Duodenal mucosa (tissue), 2 donors: Measurements from ENCODE around the gene AIRE.

Source experiments
- H3K27ac ChIP-seq: one replicate; pipeline ENCODE4 v1.7.0; 2013; ENCODE audit warnings: low read depth, low read length
- H3K27me3 ChIP-seq, 2 donors: one replicate each; pipeline ENCODE4 v1.7.0; 2013; ENCODE audit warnings: low read length in 2 of 2, control low read depth in 1 of 2; ENCODE audit not compliant: insufficient read depth in 2 of 2, control insufficient read depth in 1 of 2
- H3K36me3 ChIP-seq, 2 donors: one replicate each; pipeline ENCODE4 v1.7.0; 2013; ENCODE audit warnings: low read length in 2 of 2, control low read depth in 1 of 2; ENCODE audit not compliant: insufficient read depth in 2 of 2, control insufficient read depth in 1 of 2
- H3K4me1 ChIP-seq, 2 donors: one replicate each; pipeline ENCODE4 v1.7.0; 2013; ENCODE audit warnings: low read length in 2 of 2, control low read depth in 1 of 2; ENCODE audit not compliant: insufficient read depth in 2 of 2, control insufficient read depth in 1 of 2
- H3K4me3 ChIP-seq, 2 donors: one replicate each; pipeline ENCODE4 v1.7.0; 2013; ENCODE audit warnings: low read length in 2 of 2, low read depth in 1 of 2
- H3K9ac ChIP-seq, 2 donors: one replicate each; pipeline ENCODE4 v1.7.0; 2013; ENCODE audit warnings: low read length in 2 of 2, low read depth in 1 of 2
- H3K9me3 ChIP-seq, 2 donors: one replicate each; pipeline ENCODE4 v1.7.0; 2013; ENCODE audit warnings: low read length in 2 of 2, control low read depth in 1 of 2; ENCODE audit not compliant: control insufficient read depth in 1 of 2

The AIRE gene

GRCh38 chr21:44292812-44293195 lies 7.1 kb downstream of the AIRE start:
- Histone ChIP-seq H3K4me3 (no peak overlapping the region), H3K4me1 (peaks cover 5 to 6% of the 10 kb centered on the region in 2 donors), H3K9ac (no peak overlapping the region), H3K27me3 (no peaks in the 10 kb centered on the region), H3K36me3 (no peaks in the 10 kb centered on the region), H3K27ac (no peak overlapping the region), H3K9me3 (no peaks in the 10 kb centered on the region)

GRCh38 chr21:44293551-44294231 lies 8.0 kb downstream of the AIRE start:
- Histone ChIP-seq H3K27me3 (no peaks in the 10 kb centered on the region), H3K9me3 (no peaks in the 10 kb centered on the region), H3K36me3 (no peaks in the 10 kb centered on the region), H3K27ac (no peak overlapping the region), H3K4me3 (no peak overlapping the region), H3K4me1 (peaks cover 7 to 13% of the 10 kb centered on the region in 2 donors), H3K9ac (no peak overlapping the region)

DNA sequence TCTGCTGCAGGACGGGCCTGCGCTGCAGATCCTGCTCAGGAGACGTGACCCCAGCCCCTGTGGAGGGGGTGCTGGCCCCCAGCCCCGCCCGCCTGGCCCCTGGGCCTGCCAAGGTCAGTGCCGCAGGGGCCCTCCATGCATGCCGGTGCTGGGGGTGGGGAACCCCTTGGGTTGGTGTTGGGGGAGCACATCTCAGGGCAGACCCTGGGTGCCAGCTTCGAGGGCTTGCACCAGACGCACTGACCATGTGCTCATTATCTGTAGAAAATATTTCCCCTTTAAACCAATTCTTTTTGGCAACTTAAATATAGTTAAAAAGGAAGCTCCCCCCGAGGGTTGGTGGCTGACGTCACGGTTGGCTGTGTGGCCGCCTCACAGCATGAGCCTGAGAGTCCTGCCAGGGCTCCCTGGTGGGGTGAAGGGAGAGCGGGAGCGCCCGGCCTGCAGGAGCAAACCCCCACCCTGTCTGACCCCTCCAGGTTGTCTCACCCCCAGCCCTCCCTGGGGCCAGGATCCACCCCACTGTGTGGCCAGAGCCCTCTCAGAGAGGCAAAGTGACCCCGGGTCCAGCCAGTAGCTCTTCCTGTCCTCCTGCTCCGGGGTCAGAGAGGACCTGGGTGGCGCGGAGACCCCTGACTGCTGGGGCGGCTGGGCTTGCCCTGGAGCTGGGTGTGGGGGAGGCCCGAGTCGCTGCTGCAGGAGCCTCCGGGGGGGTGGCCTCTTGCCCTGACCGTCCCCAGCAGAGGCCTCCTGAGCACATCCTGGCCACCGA lies 8.9 kb downstream of the AIRE start:
- H3K27ac ChIP-seq = no peak overlapping the region
- no peaks in the 10 kb centered on the region for H3K9me3 ChIP-seq
- H3K4me3 ChIP-seq = no peak overlapping the region
- no peaks in the 10 kb centered on the region for H3K27me3 ChIP-seq
- peaks cover 11 to 17% of the 10 kb centered on the region in 2 donors for H3K4me1 ChIP-seq
- no peak overlapping the region for H3K9ac ChIP-seq
- H3K36me3 ChIP-seq = no peaks in the 10 kb centered on the region

- H3K9ac ChIP-seq = no peak overlapping the region
- H3K27me3 ChIP-seq = no peaks in the 10 kb centered on the region
- H3K9me3 ChIP-seq = no peaks in the 10 kb centered on the region
- H3K27ac ChIP-seq = no peak overlapping the region
- peaks cover 11 to 17% of the 10 kb centered on the region in 2 donors for H3K4me1 ChIP-seq
- H3K36me3 ChIP-seq = no peaks in the 10 kb centered on the region
- H3K4me3 ChIP-seq = no peak overlapping the region
Measured at GRCh38 chr21:44295163-44295573, 9.5 kb downstream of the AIRE start.

- Histone ChIP-seq H3K27ac (no peak overlapping the region), H3K4me1 (peaks cover 11 to 17% of the 10 kb centered on the region in 2 donors), H3K9ac (no peak overlapping the region), H3K4me3 (no peak overlapping the region), H3K36me3 (no peaks in the 10 kb centered on the region), H3K27me3 (no peaks in the 10 kb centered on the region), H3K9me3 (no peaks in the 10 kb centered on the region)
Measured at GRCh38 chr21:44295646-44296045, 10.0 kb downstream of the AIRE start.

DNA sequence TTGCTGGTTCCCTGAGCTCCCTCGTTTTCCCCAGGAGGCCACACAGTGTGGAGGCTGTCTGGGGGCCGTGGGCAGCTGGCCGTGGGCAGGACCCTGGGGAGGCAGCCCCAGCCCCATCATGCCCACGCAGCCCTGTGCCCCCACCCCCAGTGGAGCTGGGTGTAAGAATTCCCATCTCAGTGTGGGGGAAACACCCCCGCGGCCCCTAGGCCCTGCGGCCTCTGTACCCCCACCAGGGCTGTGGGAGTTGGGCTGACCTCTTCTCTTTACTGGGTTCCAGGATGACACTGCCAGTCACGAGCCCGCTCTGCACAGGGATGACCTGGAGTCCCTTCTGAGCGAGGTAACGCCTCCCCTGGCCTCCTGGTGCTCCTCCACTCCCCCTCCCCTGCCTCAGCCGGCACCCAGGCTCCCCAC lies 10.4 kb downstream of the AIRE start:
- H3K9me3 ChIP-seq = no peaks in the 10 kb centered on the region
- no peak overlapping the region for H3K27ac ChIP-seq
- H3K9ac ChIP-seq = no peak overlapping the region
- H3K4me3 ChIP-seq = no peak overlapping the region
- no peaks in the 10 kb centered on the region for H3K36me3 ChIP-seq
- no peaks in the 10 kb centered on the region for H3K27me3 ChIP-seq
- H3K4me1 ChIP-seq = peaks cover 16 to 22% of the 10 kb centered on the region in 2 donors

- Histone ChIP-seq H3K36me3 (no peaks in the 10 kb centered on the region), H3K4me1 (peaks cover 22 to 30% of the 10 kb centered on the region in 2 donors), H3K9me3 (no peaks in the 10 kb centered on the region), H3K4me3 (no peak overlapping the region), H3K9ac (no peak overlapping the region), H3K27me3 (no peaks in the 10 kb centered on the region), H3K27ac (no peak overlapping the region)
Measured at GRCh38 chr21:44296916-44297315, 11.2 kb downstream of the AIRE start.

GRCh38 chr21:44297525-44298290 lies 12.0 kb downstream of the AIRE start:
- H3K27ac ChIP-seq = no peak overlapping the region
- no peaks in the 10 kb centered on the region for H3K9me3 ChIP-seq
- H3K27me3 ChIP-seq = no peaks in the 10 kb centered on the region
- H3K36me3 ChIP-seq = no peaks in the 10 kb centered on the region
- peaks cover 30 to 38% of the 10 kb centered on the region in 2 donors for H3K4me1 ChIP-seq
- H3K4me3 ChIP-seq = no peak overlapping the region
- no peak overlapping the region for H3K9ac ChIP-seq

GRCh38 chr21:44298301-44298700 lies 12.6 kb downstream of the AIRE start:
- Histone ChIP-seq H3K4me1 (peaks cover 32 to 44% of the 10 kb centered on the region in 2 donors), H3K36me3 (no peaks in the 10 kb centered on the region), H3K9me3 (no peaks in the 10 kb centered on the region), H3K4me3 (no peak overlapping the region), H3K27me3 (no peaks in the 10 kb centered on the region), H3K9ac (no peak overlapping the region), H3K27ac (no peak overlapping the region)

DNA sequence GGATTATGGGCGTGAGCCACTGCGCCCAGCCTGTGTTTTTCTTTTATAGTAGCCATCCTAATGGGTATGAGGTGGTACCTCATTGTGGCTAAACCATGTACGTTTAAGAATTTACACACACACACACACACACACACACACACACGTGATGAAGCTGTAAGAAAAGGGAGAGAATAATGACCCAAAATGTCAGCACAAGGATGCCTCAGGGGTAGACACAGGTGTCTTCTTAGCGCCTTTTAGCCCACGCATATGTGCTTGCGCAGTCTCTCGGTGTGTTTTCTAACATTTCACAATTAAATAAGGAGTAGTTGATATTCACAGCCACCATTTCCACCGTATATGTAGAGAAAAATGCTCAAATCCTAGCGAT lies 13.4 kb downstream of the AIRE start:
- no peaks in the 10 kb centered on the region for H3K9me3 ChIP-seq
- H3K4me3 ChIP-seq = peak overlapping the region; percentile 70 to 93
- H3K27me3 ChIP-seq = no peaks in the 10 kb centered on the region
- H3K36me3 ChIP-seq = no peaks in the 10 kb centered on the region
- peaks cover 39 to 52% of the 10 kb centered on the region in 2 donors for H3K4me1 ChIP-seq
- H3K27ac ChIP-seq = peak overlapping the region; percentile 78
- peak overlapping the region; percentile 58 to 75 for H3K9ac ChIP-seq
